ENCODE measurements around the gene GLB1L.
"Not testable (repeated sequence)": the region's sequence is repeated elsewhere in the genome, so short reads cannot be mapped to it uniquely, and the experiment has no call there.

Gene GLB1L

DNA sequence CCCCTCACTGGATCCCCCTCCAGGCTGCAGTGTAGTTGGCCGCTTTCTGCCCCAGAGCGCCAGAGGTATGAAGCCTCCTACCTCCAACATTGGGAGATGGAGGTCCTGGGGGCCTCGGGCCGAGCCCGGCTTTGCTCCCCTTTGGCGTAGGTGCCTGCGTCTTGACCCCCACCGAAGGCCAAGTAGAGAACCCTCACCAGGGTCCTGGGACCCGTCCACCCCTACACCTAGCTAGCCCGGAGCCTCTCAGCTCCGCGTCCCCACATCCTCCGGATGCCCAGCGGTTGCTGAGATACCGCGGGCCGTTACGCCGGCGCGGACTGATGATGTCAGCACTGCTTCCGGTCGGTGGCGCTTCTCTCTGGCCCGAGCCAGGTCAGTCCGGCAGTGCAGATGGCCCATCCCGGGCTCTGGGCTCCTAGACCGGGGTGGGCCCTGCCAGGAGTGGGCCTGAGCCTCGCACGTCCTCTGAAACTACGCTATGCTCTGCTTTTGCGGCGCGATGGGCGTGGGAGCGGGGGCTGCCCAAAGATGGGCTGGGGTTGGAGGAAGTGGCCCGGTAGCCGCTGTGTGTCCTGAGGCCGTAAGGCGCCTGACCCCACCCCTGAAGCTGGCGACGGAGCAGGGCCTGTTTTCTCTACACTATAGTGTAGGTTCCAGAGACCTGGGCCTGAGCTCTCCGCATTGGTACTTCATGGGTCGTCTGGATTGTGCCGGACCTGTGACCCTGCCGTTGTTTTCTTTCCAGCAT lies at the start of gene GLB1L, which contains the start of gene STK16:
TSS of gene GLB1L (minus strand) at position 297 of the 751 bp plus-strand sequence. CDS start 1,871 bp downstream, outside the sequence.
TSS of gene STK16 (plus strand) at position 332 of the 751 bp plus-strand sequence. CDS start 521 bp downstream, outside the sequence.
- peak; percentile 83 to 85 for DNase-seq (ENCODE audit: low read depth in 1 of 2, low spot score in 1 of 2)

GRCh38 chr2:219294356-219295351 lies 49.4 kb upstream of the GLB1L start:
- DNase-seq (ENCODE audit: low read depth in 1 of 2, low spot score in 1 of 2) = peak; percentile 77 to 87

GRCh38 chr2:219293736-219294231 lies 48.5 kb upstream of the GLB1L start:
- no peak for DNase-seq (ENCODE audit: low read depth in 1 of 2, low spot score in 1 of 2)

- DNase-seq (ENCODE audit: low read depth in 1 of 2, low spot score in 1 of 2) = no peak
These were observed 47.4 kb upstream of the GLB1L start for GRCh38 chr2:219292616-219293015.

DNA sequence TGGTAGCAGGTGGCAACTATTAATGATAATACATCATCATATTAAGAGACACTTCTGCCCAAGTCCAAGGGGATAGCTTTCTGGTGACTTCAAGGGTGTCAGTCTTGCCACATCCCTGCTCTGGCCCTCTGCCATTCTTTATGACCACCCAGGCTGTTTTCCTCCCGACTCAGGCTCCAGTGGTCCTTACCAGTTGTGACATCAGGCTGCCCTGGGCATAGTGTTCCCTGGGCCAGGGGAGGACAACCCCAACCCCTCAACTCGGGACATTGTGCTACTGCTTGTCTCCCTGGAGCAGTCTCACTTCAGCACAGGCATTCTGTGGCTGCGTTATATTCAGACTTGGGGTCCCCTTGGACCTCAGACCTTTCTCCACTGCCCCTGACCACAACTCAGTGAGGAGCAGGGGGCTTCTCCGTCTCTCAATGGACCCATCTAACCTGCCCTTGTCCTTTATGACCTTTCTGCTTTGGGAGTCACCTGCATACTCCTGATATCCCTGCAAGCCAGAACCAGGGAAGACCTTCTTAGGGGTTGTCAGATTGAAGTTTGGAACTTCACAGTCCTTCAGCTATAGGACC lies 46.8 kb upstream of the GLB1L start:
- DNase-seq (ENCODE audit: low read depth in 1 of 2, low spot score in 1 of 2) = no peak

- no peak for DNase-seq (ENCODE audit: low read depth in 1 of 2, low spot score in 1 of 2)
These were observed 46.1 kb upstream of the GLB1L start for GRCh38 chr2:219291394-219291793.

DNA sequence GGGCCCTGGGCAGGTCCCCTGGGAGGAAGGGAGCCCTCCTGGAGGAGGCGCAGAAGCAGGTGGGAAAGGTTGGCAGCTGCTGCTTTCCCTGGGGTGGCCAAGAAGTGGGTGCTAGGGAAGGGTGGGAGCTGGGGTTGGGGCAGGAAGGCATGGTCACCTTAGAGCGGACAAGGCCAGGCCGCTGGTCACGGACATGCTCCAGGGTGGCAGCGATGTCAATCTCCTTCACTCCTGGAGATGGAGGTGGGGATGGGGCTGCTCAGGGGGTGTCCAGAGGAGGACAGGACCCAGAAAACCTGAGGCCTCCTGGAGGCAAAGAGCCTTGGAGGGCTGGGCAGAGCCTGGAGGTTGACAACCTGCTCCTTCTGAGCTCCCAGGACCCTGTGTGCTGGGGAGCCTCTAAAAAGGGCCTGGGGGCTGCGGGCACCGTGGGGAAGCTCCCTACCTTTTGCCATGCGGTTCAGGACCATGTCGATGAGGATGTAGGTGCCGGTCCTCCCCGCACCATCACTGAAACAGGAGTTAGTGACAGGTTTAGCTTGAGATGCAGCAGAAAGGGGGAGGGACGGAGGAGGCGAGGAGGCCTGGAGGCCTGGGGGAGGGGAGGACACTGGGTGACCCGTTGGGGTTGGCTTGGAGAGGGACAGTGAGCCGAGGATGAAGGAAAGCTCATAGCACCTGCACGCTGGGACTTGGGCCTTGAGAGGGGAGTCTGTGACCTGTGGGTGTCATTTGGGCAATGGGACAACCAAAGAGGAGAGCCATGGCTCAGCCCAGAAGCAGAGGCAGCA lies 45.3 kb upstream of the GLB1L start:
- no peak for DNase-seq (ENCODE audit: low read depth in 1 of 2, low spot score in 1 of 2)

DNA sequence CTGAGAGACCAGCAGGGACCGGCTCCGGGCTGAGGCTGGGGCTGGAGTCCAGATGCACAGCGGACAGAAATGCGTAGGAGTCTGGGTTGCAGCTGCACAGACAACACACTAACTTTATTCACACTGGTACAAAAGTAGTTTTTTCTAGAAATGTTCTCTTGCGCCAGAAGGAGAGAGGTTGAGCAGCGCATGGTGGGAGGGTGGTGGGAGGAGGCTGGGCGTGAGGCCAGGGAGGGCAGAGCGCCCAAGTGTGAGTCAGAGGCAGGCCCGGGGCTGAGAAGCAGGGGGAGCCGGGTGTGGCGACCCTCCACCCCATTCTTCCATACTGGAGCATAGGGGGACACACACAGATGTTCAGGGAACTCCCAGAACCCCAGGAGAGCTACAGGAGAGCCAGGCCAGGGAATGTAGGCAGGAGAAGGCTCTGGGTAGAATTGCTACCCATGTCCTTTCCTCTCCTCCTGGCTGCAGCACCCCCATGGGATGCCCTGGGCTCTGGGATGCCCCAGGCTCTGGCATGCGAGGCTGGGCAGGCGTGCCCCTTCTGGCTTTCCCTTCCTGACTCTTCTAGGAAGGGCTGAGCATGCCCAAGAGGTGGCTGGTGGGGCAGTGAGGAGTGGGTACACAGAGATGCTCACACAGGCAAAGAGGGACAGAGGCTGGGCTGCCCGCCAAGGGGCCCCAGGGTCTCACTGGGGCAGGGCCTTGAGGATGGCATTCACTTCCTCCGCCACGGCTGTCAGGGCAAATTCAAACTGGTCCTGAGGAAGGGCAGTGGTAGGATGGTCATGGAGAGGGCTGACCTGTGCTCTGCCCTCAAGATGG lies 44.5 kb upstream of the GLB1L start:
- no peak for DNase-seq (ENCODE audit: low read depth in 1 of 2, low spot score in 1 of 2)

DNA sequence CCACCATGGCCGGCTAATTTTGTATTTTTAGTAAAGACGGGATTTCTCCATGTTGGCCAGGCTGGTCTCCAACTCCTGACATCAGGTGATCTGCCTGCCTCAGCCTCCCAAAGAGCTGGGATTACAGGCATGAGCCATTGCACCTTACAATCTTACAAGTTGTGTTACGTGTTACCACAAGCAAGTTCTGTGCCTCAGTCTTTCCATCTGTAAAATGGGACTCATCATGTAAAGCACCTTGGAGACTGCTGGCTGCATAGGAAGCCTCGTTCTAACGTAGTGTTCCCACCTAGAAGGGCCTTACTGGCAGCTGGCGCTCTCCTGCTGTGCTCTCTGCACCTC lies 43.9 kb upstream of the GLB1L start:
- no peak for DNase-seq (ENCODE audit: low read depth in 1 of 2, low spot score in 1 of 2)

DNA sequence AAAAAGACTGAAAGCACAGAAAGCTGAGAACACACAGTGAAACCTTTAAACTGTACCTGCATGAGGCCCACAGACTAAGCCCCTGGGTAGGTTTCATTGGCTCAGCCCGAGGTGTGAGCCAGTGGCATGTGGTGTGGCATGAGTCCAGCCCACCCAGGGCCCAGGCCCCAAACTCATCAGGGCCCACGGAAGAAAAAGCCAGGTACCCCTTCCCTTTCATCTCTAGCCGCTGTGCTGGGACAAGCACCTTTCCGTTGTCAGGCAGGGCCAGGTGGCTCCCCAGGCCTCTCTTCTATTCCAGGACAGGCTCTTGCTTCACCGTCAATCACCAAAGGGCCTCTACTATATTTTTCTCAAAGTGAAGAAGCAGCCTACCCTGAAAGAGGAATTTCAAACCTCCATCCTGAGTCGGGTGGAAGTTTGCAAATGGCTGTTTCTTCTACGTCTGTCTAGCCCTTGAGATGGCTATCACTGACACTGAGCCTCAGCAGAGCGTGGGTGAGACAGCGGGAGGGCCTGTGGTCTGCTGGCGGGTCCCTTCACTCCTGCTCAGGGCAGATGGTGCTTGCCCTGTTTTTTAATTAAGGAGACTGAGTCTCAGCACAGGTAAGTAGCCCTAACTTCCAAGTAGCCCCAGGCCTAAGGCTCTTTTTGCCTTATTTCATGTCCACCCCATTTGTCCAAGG lies 42.5 kb upstream of the GLB1L start:
- no peak for DNase-seq (ENCODE audit: low read depth in 1 of 2, low spot score in 1 of 2)

DNA sequence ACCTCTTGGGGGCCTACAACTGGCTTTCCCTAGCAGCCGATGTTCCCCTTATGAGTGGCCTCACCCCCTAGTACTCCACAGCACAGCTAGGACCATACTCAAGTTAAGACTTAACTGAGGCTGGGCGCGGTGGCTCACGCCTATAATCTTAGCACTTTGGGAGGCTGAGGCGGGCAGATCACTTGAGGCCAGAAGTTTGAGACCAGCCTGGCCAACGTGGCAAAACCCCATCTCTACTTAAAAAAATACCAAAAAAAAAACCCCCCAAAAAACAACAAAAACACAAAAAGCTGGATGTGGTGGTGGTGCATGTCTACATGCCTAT lies 41.8 kb upstream of the GLB1L start:
- not testable (repeated sequence) for DNase-seq (ENCODE audit: low read depth in 1 of 2, low spot score in 1 of 2)

DNA sequence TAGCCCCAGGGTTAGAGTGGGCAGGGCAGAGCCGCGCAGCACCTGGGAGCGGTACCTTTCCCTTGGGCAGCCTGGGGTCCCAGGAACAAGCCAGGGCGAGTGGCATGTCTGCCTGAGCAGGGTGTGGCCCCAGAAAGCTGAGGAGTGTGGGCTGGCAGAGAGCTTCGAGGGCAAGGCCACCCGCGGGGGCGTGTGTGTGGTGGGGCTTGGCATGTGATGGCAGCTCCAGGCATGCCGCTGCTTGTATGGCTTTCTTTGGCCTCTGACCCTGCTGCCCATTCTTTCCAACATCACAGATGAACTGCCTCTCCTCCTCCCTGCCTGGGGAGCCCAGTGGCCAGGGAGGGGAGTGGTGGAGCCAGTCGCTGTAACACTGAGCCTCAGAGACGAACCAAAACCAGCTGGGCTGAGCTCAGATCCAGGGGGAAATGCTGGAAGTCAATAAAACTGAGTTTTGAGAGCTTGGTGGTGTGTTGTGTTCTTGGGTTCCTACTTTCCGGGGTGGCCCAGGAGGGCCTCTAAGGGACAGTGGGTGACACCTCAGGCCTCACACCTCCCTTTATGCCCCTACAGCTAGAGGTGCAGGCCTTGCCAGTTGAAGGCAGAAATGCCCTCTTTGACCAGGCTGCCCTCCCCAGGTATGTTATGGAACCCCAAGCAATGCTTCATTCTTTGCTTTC lies 41.3 kb upstream of the GLB1L start:
- no peak for DNase-seq (ENCODE audit: low read depth in 1 of 2, low spot score in 1 of 2)

- DNase-seq (ENCODE audit: low read depth in 1 of 2, low spot score in 1 of 2) = no peak
These were observed 40.7 kb upstream of the GLB1L start for GRCh38 chr2:219285894-219286425.

DNA sequence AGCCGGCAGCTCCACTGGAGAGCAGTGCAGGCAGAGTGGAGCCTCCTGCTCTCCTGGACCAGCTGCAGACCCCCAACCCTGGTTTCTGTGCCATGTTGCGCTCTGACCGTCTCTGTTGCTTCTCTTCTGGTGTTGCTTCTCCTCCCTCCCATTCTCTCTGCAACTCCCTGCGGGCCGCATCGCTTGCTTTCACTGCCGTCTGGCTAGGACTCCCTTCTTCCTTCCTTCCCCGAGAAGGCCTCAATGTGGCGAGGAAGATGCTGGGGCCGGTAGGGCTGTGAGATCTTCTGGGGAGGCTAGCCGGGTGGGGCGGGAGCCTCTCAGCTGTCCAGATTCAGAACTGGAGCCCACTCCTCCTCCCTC lies 40.1 kb upstream of the GLB1L start:
- no peak for DNase-seq (ENCODE audit: low read depth in 1 of 2, low spot score in 1 of 2)

GRCh38 chr2:219284501-219285372 lies 39.5 kb upstream of the GLB1L start:
- DNase-seq (ENCODE audit: low read depth in 1 of 2, low spot score in 1 of 2) = no peak

- no peak for DNase-seq (ENCODE audit: low read depth in 1 of 2, low spot score in 1 of 2)
These were observed 37.8 kb upstream of the GLB1L start for GRCh38 chr2:219282943-219283581.

DNA sequence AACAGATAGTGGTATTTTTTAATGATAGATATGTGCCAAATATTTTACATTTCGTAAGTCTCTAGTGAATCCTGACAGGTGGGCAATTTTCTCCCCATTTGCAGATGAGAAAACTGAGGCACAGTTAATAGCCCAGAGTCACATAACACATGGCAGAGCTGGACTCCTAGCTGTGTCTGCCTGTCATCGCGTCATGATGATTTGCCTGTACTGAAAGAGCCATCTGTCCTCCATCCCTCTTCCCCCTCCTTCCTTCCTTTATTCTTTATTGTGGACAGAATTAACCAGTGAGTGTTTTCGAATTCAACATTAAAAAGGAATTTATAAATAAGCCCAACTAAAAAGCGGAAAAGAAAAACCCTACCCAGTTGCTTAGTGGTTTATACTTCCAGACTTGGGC lies 37.1 kb upstream of the GLB1L start:
- DNase-seq (ENCODE audit: low read depth in 1 of 2, low spot score in 1 of 2) = no peak

Data from activated T-helper 1 cell treated with anti-CD3 and anti-CD28 coated beads, Interleukin-2, amount 50 U/mL, for 16 hours (primary cell).